Endodermal cell (in vitro differentiated cells): ENCODE data around the gene TALDO1. TPM values are rescaled to one million over a fixed set of nuclear protein-coding genes. Genes with fewer than 3 reads are reported as not detected.

Source experiments
- DNase-seq: peaks from one replicate; pipeline ENCODE4 v3.0.0-alpha.2; 2017
- H3K27ac ChIP-seq: 2 replicates; pipeline ENCODE4 v1.5.1; 2013; ENCODE audit warnings: mild to moderate bottlenecking, low read depth, low read length, moderate library complexity
- H3K27me3 ChIP-seq: 2 replicates; pipeline ENCODE4 v1.6.1; 2013; ENCODE audit warnings: mild to moderate bottlenecking, low read length, moderate library complexity; ENCODE audit not compliant: insufficient read depth, control insufficient read depth, poor library complexity, severe bottlenecking
- H3K36me3 ChIP-seq: 2 replicates; pipeline ENCODE4 v1.7.0; 2013; ENCODE audit warnings: mild to moderate bottlenecking, low read length, moderate library complexity; ENCODE audit not compliant: control insufficient read depth, insufficient read depth
- H3K4me1 ChIP-seq: one replicate; pipeline ENCODE4 v1.7.0; 2013; ENCODE audit warnings: low read length; ENCODE audit not compliant: control insufficient read depth, insufficient read depth
- H3K4me3 ChIP-seq: 2 replicates; pipeline ENCODE4 v1.5.1; 2013; ENCODE audit warnings: mild to moderate bottlenecking, low read length, moderate library complexity
- H3K9ac ChIP-seq: 2 replicates; pipeline ENCODE4 v1.6.1; 2013; ENCODE audit warnings: mild to moderate bottlenecking, low read length, moderate library complexity; ENCODE audit not compliant: poor library complexity, severe bottlenecking; ENCODE audit errors: extremely low read depth
- H3K9me3 ChIP-seq: 2 replicates; pipeline ENCODE4 v1.6.1; 2013; ENCODE audit warnings: mild to moderate bottlenecking, low read length, moderate library complexity; ENCODE audit not compliant: control insufficient read depth
- H3K27ac Mint-ChIP-seq: 2 replicates; pipeline ENCODE4 v1.8.0; 2020; ENCODE audit warnings: mixed read lengths
- H3K27me3 Mint-ChIP-seq: 2 replicates; pipeline ENCODE4 v1.8.0; 2021; ENCODE audit warnings: mild to moderate bottlenecking, mixed read lengths; ENCODE audit not compliant: insufficient read depth
- H3K36me3 Mint-ChIP-seq: 2 replicates; pipeline ENCODE4 v1.8.0; 2020; ENCODE audit warnings: low read depth, mixed read lengths
- H3K4me1 Mint-ChIP-seq: 2 replicates; pipeline ENCODE4 v1.8.0; 2020; ENCODE audit warnings: mixed read lengths
- H3K4me3 Mint-ChIP-seq: 2 replicates; pipeline ENCODE4 v1.8.0; 2020; ENCODE audit warnings: mild to moderate bottlenecking, moderate library complexity, mixed read lengths
- H3K9me3 Mint-ChIP-seq: 2 replicates; pipeline ENCODE4 v1.8.0; 2020; ENCODE audit warnings: mild to moderate bottlenecking, mixed read lengths
- CTCF ChIP-seq: fragments of 200-600 bp; sonication (generic); conservative IDR thresholded peaks from 2 replicates; pipeline ENCODE4 v1.5.0; 2021; ENCODE audit warnings: antibody characterized with exemption, mild to moderate bottlenecking
- whole genome bisulfite sequencing, 2 experiments: methylation state at CpG; one replicate each; pipeline versions ENCODE4 v1.1.5 to v1.1.7; 2013; ENCODE audit warnings: missing lambda C conversion rate in 2 of 2, mixed read lengths in 1 of 2; ENCODE audit not compliant: insufficient coverage in 1 of 2, insufficient read length in 1 of 2; 5-methylcytosine and 5-hydroxymethylcytosine counted together
- total RNA-seq, 2 donors: library from RNA; stranded (reverse); fragmentation: NEBNext Ultra II Directional in 1 of 2; extraction: Animal tissue kit (Norgen Biotek cat#: 25700) in 1 of 2; gene quantifications; 2 replicates in 1 of 2; 3 replicates in 1 of 2; pipeline ENCODE4 v1.2.1, GENCODE V29; 2021

TALDO1 gene
- total RNA-seq, 2 donors from 2014 or later, result 177 to 221 TPM

DNA sequence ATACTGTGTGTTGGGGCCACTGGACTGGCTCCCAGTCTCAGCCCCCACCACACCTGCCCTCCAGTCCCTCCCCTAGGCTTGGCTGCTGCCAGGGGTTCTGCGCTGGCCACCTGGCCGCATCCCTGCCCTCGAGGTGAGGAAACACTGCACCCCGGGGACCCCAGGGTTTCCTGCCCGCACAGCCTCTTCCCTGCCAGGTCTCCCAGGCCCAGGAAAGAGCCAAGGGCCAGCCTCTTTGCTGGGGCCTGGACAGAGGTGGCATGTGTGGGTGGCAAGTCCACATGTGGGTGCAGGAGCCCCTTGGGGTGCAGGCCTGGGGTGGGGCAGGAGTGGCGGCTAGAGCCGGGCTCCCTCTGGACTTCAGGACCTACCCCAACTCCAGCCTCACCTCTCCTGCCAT, 38.8 kb upstream of the TALDO1 start:
- H3K36me3 Mint-ChIP-seq, result no peaks in the 10 kb centered on the region
- H3K27ac Mint-ChIP-seq, result no peak overlapping the region
- Histone ChIP-seq H3K9me3 (no peaks in the 10 kb centered on the region), H3K4me3 (no peak overlapping the region), H3K9ac (no peak overlapping the region), H3K36me3 (no peaks in the 10 kb centered on the region), H3K27ac (no peak overlapping the region), H3K4me1 (peaks cover 5% of the 10 kb centered on the region), H3K27me3 (no peaks in the 10 kb centered on the region)
- TF ChIP-seq CTCF, result no peak
- WGBS, 2 experiments, result 92 to 100% methylated on average over 5 of the region's 7 CpGs
- no peaks in the 10 kb centered on the region for H3K27me3 Mint-ChIP-seq
- H3K9me3 Mint-ChIP-seq, result no peaks in the 10 kb centered on the region
- H3K4me1 Mint-ChIP-seq, result no peaks in the 10 kb centered on the region
- H3K4me3 Mint-ChIP-seq, result no peak overlapping the region
- DNase-seq, result no peak

DNA sequence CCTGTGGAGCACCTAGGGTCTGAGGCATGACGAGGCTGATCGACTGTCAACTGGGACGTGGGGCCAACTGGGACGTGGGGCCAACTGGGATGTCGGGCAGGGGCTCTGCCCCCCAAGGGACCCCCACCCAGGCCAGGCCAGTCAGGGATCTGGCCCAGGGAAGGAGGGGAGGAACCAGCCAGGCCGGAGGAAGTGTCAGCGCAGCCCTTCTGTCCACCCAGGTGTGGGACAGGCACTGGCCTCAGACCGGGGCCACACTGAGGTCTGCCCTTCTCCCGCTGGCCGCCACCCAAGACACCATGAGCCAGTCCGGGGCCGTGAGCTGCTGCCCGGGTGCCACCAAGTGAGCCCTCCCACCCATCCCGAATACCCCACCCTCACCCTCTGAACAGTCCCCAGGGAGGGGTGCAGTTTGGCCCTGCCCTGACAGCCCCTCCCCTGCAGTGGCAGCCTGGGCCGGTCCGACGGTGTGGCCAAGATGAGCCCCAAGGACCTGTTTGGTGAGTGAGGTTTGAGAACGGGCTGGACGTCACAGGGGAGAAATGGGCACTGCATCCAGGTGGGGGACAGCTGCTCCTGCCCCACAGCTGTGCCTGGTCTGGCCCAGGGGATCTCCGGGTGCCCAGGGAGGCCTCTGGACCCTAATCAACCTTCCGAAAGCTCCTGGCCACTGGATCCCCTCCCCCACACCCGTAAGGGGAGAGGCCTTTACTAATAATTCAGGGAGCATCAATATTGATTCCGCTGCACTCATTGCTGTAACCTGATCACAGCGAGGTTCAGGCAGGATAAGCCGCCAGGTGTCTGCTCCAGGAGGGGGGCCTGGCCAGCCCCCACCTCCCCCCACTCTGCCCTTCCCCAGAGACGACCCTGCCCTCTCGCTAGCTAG, 37.9 kb upstream of the TALDO1 start:
- peaks cover 5% of the 10 kb centered on the region for H3K4me1 ChIP-seq
- no peaks in the 10 kb centered on the region for H3K36me3 ChIP-seq
- no peak overlapping the region for H3K27ac ChIP-seq
- Mint-ChIP-seq H3K27ac (no peak overlapping the region), H3K9me3 (no peaks in the 10 kb centered on the region), H3K4me3 (no peak overlapping the region), H3K36me3 (no peaks in the 10 kb centered on the region), H3K27me3 (no peaks in the 10 kb centered on the region), H3K4me1 (no peaks in the 10 kb centered on the region)
- no peak overlapping the region for H3K9ac ChIP-seq
- WGBS, 2 experiments, result 89 to 91% methylated on average over 19 to 27 of the region's 27 CpGs
- H3K4me3 ChIP-seq, result no peak overlapping the region
- no peak for DNase-seq
- no peaks in the 10 kb centered on the region for H3K27me3 ChIP-seq
- no peak for TF ChIP-seq CTCF
- no peaks in the 10 kb centered on the region for H3K9me3 ChIP-seq

DNA sequence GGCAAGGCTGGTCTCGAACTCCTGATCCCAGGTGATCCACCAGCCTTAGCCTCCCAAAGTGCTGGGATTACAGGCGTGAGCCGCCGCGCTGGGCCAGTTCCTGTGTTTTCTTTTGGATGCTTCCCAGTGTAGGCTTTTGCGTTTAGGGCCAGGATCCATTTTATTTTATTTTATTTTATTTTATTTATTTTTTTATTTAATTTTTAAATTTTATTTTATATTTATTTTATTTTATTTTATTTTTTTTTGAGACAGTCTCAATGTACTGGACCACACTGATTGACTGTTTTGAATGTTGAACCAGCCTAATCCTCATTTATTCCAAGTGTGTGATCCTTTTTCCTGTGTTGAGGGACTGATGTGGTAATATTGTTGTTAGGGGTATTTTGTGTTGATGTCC, 32.8 kb upstream of the TALDO1 start:
- TF ChIP-seq CTCF, result no peak
- Mint-ChIP-seq H3K27ac (no peak overlapping the region), H3K9me3 (peaks cover 11% of the 10 kb centered on the region), H3K4me1 (no peaks in the 10 kb centered on the region), H3K27me3 (peaks cover 9% of the 10 kb centered on the region), H3K4me3 (no peak overlapping the region), H3K36me3 (peaks cover 3% of the 10 kb centered on the region)
- DNase-seq, result no peak
- no peaks in the 10 kb centered on the region for H3K4me1 ChIP-seq
- H3K9me3 ChIP-seq, result no peaks in the 10 kb centered on the region
- H3K4me3 ChIP-seq, result no peak overlapping the region
- 98 to 100% methylated on average over 2 to 5 of the region's 6 CpGs for WGBS, 2 experiments
- no peaks in the 10 kb centered on the region for H3K36me3 ChIP-seq
- no peak overlapping the region for H3K27ac ChIP-seq
- peaks cover 3% of the 10 kb centered on the region for H3K27me3 ChIP-seq
- no peak overlapping the region for H3K9ac ChIP-seq
